Measurements from ENCODE around the gene PPFIBP1.
"Not testable (repeated sequence)": the region's sequence is repeated elsewhere in the genome, so short reads cannot be mapped to it uniquely, and the experiment has no call there.

The PPFIBP1 gene

DNA sequence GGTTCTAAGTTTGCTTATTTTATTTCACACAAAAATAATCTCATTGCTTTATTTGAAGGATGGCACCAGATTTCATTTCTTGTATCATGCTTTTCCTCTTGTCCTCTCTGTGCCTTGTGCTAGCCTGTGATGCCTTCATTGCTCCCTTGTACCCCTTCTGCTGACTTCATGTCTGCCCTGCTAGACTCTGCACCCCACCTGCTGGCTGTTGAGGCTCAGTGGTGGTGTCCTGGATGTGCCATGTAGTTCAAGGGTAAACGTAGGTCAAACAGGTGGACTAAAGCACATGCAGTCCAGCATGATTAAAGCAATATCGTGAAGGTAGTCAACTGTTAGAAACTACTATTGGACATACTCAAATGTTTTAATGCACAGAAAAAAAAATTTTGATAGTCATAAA lies 208.3 kb downstream of the PPFIBP1 start:
- DNase-seq, result no peak

DNA sequence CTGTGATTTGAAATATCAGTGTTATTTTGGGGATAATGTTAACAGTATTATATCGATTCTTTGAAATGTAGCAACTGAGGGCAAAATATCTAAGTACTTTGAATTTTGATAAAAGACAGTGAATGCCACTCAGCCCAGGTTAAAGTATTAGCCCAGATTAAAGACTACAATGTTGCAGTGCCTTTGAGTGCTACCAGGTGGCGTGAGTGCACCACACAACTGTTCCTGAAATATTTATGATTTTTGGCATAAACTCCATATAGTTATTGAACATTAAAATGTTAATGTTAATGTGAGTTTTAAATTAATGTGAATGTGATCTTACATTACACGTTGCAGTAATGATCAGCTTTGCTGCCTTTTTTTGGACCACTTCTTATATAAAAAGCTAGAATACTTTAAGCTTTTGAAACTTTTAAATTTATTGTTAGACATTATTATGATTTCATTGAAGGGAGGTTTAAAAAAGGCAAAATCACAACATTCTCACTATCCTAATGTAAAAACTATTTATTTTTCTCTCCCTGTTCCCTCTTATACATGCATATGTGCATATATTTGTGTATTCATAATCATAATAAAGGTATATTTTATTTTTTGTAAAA lies 209.1 kb downstream of the PPFIBP1 start:
- DNase-seq, result no peak

DNA sequence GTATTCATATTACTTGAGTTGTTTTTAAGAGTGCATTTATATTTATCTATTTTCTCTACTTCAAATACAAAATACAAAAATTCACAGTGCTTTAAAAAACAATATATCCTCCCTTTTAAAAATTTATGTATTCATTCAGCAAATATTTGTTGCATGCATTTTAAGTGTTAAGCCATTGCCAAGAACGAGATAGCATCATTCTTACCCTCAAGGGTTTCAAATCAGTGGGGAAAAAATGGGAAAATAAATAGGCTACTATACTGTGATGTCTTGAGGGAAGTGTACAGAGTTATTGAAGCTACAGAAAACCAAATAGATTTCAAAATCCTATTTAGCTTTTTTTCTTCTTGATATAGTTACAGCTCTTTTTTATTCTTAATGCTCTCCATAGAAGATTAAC lies 209.8 kb downstream of the PPFIBP1 start:
- no peak for DNase-seq

DNA sequence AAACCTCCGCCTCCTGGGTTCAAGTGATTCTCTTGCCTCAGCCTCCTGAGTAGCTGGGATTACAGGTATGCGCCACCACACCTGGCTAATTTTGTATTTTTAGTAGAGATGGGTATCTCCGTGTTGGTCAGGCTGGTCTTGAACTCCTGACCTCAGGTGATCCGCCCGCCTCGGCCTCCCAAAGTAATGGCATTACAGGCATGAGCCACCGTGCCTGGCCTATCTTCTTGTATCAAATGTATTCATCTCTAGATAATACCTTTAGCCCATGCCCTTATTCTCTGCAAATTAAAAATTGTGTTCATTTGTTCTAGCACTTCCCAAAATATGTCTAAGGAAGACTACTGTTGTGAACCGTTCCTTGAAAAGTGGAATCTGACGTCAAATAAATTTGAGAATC lies 210.3 kb downstream of the PPFIBP1 start:
- DNase-seq, result not testable (repeated sequence)

DNA sequence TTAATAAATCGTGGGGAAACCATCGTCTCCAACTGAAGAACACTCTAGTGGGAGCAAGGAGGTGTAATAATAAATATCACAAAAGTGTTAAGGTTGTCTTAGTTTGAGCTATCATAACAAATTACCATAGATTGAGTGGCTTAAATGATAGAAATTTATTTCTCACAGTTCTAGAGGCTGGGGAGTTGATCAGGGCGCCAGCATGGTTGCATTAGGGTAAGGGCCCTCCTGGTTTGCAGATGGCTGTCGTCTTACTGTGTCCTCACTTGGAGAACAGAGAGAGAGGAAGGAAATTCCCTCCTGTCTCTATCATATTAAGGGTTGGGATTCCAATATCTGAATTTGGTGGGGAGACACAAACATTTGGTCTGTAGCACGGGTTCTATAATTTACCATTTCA lies 219.6 kb downstream of the PPFIBP1 start:
- DNase-seq, result no peak
